Measurements from ENCODE around the gene GIMAP8. TPM values are rescaled to one million over a fixed set of nuclear protein-coding genes. Genes with fewer than 3 reads are reported as not detected.
A peak's percentile ranks its signal among the peaks of the same experiment; 100 is the strongest.

The GIMAP8 gene
- total RNA-seq, 1 donor from 2014 or later = 11.0 TPM

- peaks cover 32% of the 10 kb centered on the region for H3K9me3 ChIP-seq (replicated peaks)
- H3K27ac ChIP-seq (replicated peaks) = peak overlapping the region; percentile 65
- H3K4me1 ChIP-seq = peaks cover 47% of the 10 kb centered on the region
- H3K4me3 ChIP-seq = no peak overlapping the region
- intact Hi-C loops (cut with micrococcal nuclease) = no loop called here
- H3K27me3 ChIP-seq (ENCODE audit: low read depth) = no peaks in the 10 kb centered on the region
- no peak for DNase-seq
- TF ChIP-seq CTCF (IDR thresholded peaks at IDR 0.05; ENCODE audit: borderline replicate concordance) = no peak
- H3K36me3 ChIP-seq = peaks cover 40% of the 10 kb centered on the region
Observed at GRCh38 chr7:150465414-150465813, 15.0 kb downstream of the GIMAP8 start.

GRCh38 chr7:150466477-150466876, 16.0 kb downstream of the GIMAP8 start:
- DNase-seq = no peak
- Histone ChIP-seq H3K27me3 (ENCODE audit: low read depth) (no peaks in the 10 kb centered on the region), H3K4me1 (peaks cover 48% of the 10 kb centered on the region), H3K4me3 (peak overlapping the region; percentile 57), H3K36me3 (peaks cover 42% of the 10 kb centered on the region), H3K27ac (replicated peaks) (peak overlapping the region; percentile 65), H3K9me3 (replicated peaks) (peaks cover 22% of the 10 kb centered on the region)
- intact Hi-C loops (cut with micrococcal nuclease) = no loop called here
- no peak for TF ChIP-seq CTCF (IDR thresholded peaks at IDR 0.05; ENCODE audit: borderline replicate concordance)

GRCh38 chr7:150468241-150468640, 17.8 kb downstream of the GIMAP8 start:
- Histone ChIP-seq H3K9me3 (replicated peaks) (peaks cover 4% of the 10 kb centered on the region), H3K27me3 (ENCODE audit: low read depth) (no peaks in the 10 kb centered on the region), H3K36me3 (peaks cover 46% of the 10 kb centered on the region), H3K27ac (replicated peaks) (peak overlapping the region; percentile 65), H3K4me3 (peak overlapping the region; percentile 57), H3K4me1 (peaks cover 64% of the 10 kb centered on the region)
- no peak for DNase-seq
- no peak for TF ChIP-seq CTCF (IDR thresholded peaks at IDR 0.05; ENCODE audit: borderline replicate concordance)
- intact Hi-C loops (cut with micrococcal nuclease) = no loop called here

- no peak for TF ChIP-seq CTCF (IDR thresholded peaks at IDR 0.05; ENCODE audit: borderline replicate concordance)
- Histone ChIP-seq H3K27me3 (ENCODE audit: low read depth) (no peaks in the 10 kb centered on the region), H3K9me3 (replicated peaks) (no peaks in the 10 kb centered on the region), H3K4me1 (peaks cover 55% of the 10 kb centered on the region), H3K36me3 (peaks cover 62% of the 10 kb centered on the region), H3K4me3 (peak overlapping the region; percentile 16), H3K27ac (replicated peaks) (peak overlapping the region; percentile 22)
- intact Hi-C loops (cut with micrococcal nuclease) = no loop called here
- DNase-seq = no peak
Observed at GRCh38 chr7:150471886-150472285, 21.5 kb downstream of the GIMAP8 start.

- no peaks in the 10 kb centered on the region for H3K9me3 ChIP-seq (replicated peaks)
- peak overlapping the region; percentile 21 for H3K4me3 ChIP-seq
- H3K27me3 ChIP-seq (ENCODE audit: low read depth) = no peaks in the 10 kb centered on the region
- H3K36me3 ChIP-seq = peaks cover 61% of the 10 kb centered on the region
- intact Hi-C loops (cut with micrococcal nuclease) = no loop called here
- no peak for DNase-seq
- H3K4me1 ChIP-seq = peaks cover 62% of the 10 kb centered on the region
- no peak for TF ChIP-seq CTCF (IDR thresholded peaks at IDR 0.05; ENCODE audit: borderline replicate concordance)
- H3K27ac ChIP-seq (replicated peaks) = peak overlapping the region; percentile 50
Observed at GRCh38 chr7:150473902-150474301, 23.5 kb downstream of the GIMAP8 start.
